GM20000 (cell line): Measurements from ENCODE around the gene POU2F1.

Experiments used
- DNase-seq: peaks from one replicate; pipeline ENCODE4 v3.0.0; 2012; ENCODE audit warnings: low spot score
- TF ChIP-seq, protein P1 (sequence below): IDR thresholded peaks from 2 replicates; pipeline ENCODE4 v1.5.1; 2012; ENCODE audit warnings: mild to moderate bottlenecking, control low read depth; ENCODE audit errors: extremely low read depth, missing control alignments

Gene POU2F1

DNA sequence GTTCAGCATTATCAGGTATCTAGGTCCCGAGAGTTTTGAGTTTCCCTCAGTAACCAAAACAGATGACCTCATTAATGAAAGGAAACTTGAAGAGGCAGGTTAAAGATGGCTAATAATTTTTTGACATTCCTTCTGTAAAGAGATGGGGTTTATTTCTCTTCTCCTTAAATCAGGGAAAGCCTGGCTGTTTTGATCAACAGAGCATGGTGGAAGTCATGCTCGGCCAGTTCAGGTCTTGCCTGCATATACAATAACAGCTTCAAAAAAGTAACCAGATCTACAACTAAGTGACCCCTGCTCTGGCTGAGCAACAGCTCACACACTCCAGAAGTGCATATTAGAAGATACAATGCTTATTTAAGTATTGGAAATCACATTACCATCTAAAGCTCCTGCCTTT, 36.6 kb upstream of the POU2F1 start:
- no peak for DNase-seq
- TF ChIP-seq, protein P1, sequence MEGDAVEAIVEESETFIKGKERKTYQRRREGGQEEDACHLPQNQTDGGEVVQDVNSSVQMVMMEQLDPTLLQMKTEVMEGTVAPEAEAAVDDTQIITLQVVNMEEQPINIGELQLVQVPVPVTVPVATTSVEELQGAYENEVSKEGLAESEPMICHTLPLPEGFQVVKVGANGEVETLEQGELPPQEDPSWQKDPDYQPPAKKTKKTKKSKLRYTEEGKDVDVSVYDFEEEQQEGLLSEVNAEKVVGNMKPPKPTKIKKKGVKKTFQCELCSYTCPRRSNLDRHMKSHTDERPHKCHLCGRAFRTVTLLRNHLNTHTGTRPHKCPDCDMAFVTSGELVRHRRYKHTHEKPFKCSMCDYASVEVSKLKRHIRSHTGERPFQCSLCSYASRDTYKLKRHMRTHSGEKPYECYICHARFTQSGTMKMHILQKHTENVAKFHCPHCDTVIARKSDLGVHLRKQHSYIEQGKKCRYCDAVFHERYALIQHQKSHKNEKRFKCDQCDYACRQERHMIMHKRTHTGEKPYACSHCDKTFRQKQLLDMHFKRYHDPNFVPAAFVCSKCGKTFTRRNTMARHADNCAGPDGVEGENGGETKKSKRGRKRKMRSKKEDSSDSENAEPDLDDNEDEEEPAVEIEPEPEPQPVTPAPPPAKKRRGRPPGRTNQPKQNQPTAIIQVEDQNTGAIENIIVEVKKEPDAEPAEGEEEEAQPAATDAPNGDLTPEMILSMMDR = no peak

DNA sequence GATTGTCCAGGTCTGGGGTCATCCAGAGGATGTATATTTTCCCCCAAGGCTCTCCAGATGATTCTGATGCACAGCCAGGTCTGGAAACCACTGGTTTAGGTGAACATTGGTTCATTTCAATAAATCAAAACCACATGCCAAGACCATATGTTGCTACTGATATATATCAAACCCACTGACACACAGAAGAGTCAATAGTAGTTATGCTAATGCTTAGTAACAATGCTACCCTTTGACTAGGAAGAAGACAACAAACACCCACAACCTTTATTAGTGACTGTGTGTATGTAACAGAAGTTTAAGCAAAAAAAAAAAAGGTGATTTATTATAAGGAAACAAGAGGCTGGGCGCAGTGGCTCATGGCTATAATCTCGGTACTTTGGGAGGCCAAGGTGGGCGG, 35.6 kb upstream of the POU2F1 start:
- DNase-seq = no peak
- TF ChIP-seq, protein P1 = no peak

DNA sequence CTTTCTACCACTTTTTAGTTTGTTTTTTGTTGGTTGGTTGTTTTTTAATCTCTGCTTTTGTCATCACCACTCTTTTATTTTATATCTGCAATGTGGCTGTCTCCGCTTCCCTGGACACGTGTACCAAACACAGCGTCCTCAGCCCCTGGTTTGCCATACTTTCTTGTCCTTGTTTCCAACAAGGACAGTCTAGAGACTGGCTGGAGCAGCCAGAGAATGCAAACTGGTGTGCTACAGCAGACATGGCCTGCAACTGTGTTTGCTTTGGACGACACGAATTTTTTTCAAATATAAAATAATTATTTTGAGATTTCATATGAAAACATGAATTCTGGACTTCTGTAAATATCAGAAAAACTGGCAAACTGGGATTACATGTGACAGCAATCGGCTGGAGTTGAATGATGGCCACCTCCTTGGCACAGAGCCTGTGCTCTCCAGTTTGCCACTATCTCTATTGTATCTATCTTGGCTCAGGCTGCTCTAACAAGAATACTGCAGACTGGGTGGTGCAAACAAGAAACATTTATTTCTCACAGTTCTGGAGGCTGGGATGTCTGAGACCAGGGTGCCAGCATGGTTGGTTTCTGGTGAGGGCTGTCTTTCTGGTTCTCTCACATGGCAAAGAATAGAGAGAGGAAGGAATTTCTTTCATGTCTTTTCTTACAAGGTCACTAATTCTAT, 34.6 kb upstream of the POU2F1 start:
- TF ChIP-seq, protein P1 = no peak
- no peak for DNase-seq

DNA sequence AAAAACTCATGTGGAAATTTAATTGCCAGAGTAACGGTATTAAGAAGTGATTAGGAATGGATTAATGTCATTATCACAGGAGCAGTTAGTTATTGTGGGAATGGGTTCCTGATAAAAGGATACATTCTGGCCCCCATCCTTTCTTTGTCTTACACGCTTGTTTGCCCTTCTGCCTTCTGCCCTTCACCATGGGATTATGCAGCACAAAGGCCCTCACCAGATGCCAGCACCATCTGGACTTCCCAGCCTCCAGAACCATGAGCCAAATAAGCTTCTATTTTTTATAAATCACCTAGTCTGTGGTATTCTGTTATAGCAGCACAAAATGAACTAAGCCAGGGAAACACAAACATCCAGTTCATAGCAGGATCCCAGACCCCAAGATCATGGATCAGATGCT, 33.9 kb upstream of the POU2F1 start:
- DNase-seq = no peak

DNA sequence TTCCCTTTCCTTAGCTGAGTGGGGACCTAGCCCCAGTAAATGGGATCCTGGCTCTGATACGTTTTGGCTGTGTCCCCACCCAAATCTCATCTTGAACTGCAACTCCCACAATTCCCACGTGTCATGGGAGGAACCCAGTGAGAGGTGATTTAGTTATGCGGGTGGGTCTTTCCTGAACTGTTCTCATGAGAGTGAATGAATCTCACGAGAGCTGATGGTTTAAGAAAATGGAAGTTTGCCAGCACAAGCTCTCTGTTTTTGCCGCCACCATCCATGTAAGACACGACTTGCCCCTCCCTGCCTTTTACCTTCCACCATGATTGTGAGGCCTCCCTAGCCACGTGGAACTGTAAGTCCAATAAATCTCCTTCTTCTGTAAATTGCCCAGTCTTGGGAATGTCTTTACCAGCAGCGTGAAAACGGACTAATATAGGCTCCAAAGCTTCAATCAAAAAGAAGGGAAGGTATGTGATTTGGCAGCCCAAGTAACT, 29.9 kb upstream of the POU2F1 start:
- no peak for DNase-seq
- TF ChIP-seq, protein P1 = no peak

More for the DNA sequence above, 33.9 kb upstream of the POU2F1 start:
- TF ChIP-seq, protein P1 = no peak

DNA sequence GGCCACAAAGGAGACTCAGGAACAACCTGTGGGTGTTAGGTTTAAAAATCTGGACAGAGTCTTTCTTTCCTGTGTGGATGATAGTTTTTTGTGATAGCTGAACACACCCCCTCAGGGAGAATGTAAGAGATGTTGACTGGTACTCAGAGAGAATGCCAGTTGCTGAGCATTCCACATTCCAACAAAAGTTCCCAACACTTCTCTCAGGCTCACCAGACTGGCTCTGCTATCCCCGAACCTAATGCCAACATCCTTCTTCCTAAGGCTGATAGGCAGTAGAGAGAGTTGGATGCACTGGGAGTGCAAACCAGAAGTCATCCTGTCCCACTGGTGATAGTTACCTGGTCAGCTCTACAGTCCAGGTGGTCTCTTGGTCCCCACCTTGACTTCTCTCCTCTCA, 28.7 kb upstream of the POU2F1 start:
- no peak for DNase-seq
- TF ChIP-seq, protein P1 = no peak

DNA sequence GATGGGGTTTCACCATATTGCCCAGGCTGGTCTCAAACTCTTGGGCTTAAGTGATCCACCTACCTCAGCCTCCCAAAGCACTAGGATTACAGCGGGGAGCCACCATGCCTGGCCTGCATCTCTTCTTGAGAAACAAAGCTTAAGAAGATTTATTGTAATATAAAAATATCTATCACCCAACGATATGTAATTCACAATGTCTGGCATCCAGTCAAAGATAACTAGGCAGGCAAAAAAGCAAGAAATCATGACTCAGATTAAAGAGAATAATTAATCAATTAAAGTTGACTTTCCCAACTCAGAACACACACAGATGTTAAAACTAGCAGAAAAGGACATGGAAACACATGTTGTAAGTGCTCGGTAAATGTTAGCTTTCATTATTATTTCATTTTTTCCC, 26.5 kb upstream of the POU2F1 start:
- TF ChIP-seq, protein P1 = no peak
- no peak for DNase-seq
